Measurements from ENCODE around the gene CRIM1.

- TF ChIP-seq CTCF (IDR thresholded peaks at IDR 0.05), result no peak
- no peak for TF ChIP-seq POLR2A (IDR thresholded peaks at IDR 0.05)
- TF ChIP-seq EP300 (IDR thresholded peaks at IDR 0.05), result no peak
Measured at GRCh38 chr2:36536776-36537175, 181.2 kb downstream of the CRIM1 start.

Data from tibial nerve (tissue), 4 donors.